Measurements from ENCODE around the gene MYO7B.
A peak's percentile ranks its signal among the peaks of the same experiment; 100 is the strongest.

Gene MYO7B

GRCh38 chr2:127590386-127591190, 55.1 kb downstream of the MYO7B start:
- peak; percentile 30 for DNase-seq

- DNase-seq: peak; percentile 81
These were observed 55.9 kb downstream of the MYO7B start for GRCh38 chr2:127591221-127591923.

GRCh38 chr2:127592761-127593227, 57.3 kb downstream of the MYO7B start:
- DNase-seq: peak; percentile 40

GRCh38 chr2:127593228-127594115, 58.0 kb downstream of the MYO7B start:
- peak; percentile 48 for DNase-seq

- peak; percentile 40 for DNase-seq
These were observed 58.7 kb downstream of the MYO7B start for GRCh38 chr2:127594116-127594591.

- DNase-seq: peak; percentile 17
These were observed 61.0 kb downstream of the MYO7B start for GRCh38 chr2:127596311-127597045.

GRCh38 chr2:127597046-127597983, 61.8 kb downstream of the MYO7B start:
- peak; percentile 23 for DNase-seq

GRCh38 chr2:127597984-127598380, 62.5 kb downstream of the MYO7B start:
- no peak for DNase-seq

- no peak for DNase-seq
These were observed 63.2 kb downstream of the MYO7B start for GRCh38 chr2:127598711-127599110.

- DNase-seq: no peak
These were observed 63.7 kb downstream of the MYO7B start for GRCh38 chr2:127599211-127599610.

GRCh38 chr2:127604986-127605385, 69.5 kb downstream of the MYO7B start:
- no peak for DNase-seq

GRCh38 chr2:127605691-127606263, 70.3 kb downstream of the MYO7B start:
- DNase-seq: peak; percentile 20

- peak; percentile 33 for DNase-seq
These were observed 71.3 kb downstream of the MYO7B start for GRCh38 chr2:127606625-127607398.

GRCh38 chr2:127607399-127607908, 72.0 kb downstream of the MYO7B start:
- DNase-seq: peak; percentile 40

GRCh38 chr2:127608061-127609030, 72.9 kb downstream of the MYO7B start:
- DNase-seq: peak; percentile 28

GRCh38 chr2:127609031-127609751, 73.7 kb downstream of the MYO7B start:
- DNase-seq: peak; percentile 47

GRCh38 chr2:127609818-127610217, 74.3 kb downstream of the MYO7B start:
- peak; percentile 37 for DNase-seq

- no peak for DNase-seq
These were observed 75.1 kb downstream of the MYO7B start for GRCh38 chr2:127610561-127610960.
